HFF-Myc (cell line): ENCODE measurements around the gene SCD.

Source experiments
- DNase-seq: peaks from one replicate; pipeline ENCODE4 v3.0.0-alpha.2; 2011; ENCODE audit warnings: low read depth; ENCODE audit errors: extremely low read depth
- H3K4me3 ChIP-seq: replicated peaks from 2 replicates; pipeline ENCODE4 v1.5.1; 2011; ENCODE audit warnings: low read depth, mild to moderate bottlenecking, control low read depth, low read length
- CTCF ChIP-seq: IDR thresholded peaks from 2 replicates; pipeline ENCODE4 v1.5.1; 2012; ENCODE audit warnings: mild to moderate bottlenecking, low read depth, low read length, control low read depth; ENCODE audit errors: missing control alignments

SCD gene

GRCh38 chr10:100396605-100397004 lies 49.6 kb downstream of the SCD start:
- H3K4me3 ChIP-seq, result no peak overlapping the region
- TF ChIP-seq CTCF, result no peak
- DNase-seq, result no peak

GRCh38 chr10:100401631-100402328 lies 54.7 kb downstream of the SCD start:
- TF ChIP-seq CTCF, result no peak
- H3K4me3 ChIP-seq, result no peak overlapping the region
- DNase-seq, result no peak

GRCh38 chr10:100403734-100404133 lies 56.7 kb downstream of the SCD start:
- no peak for TF ChIP-seq CTCF
- DNase-seq, result no peak
- no peak overlapping the region for H3K4me3 ChIP-seq

- no peak for TF ChIP-seq CTCF
- no peak for DNase-seq
- H3K4me3 ChIP-seq, result no peak overlapping the region
Observed at GRCh38 chr10:100413173-100413572, 66.1 kb downstream of the SCD start.
